HG03097 (cell line): Measurements from ENCODE around the gene RPS6KA5.
A peak's percentile ranks its signal among the peaks of the same experiment; 100 is the strongest.
"Not testable (repeated sequence)": the region's sequence is repeated elsewhere in the genome, so short reads cannot be mapped to it uniquely, and the experiment has no call there.

Experiments
- ATAC-seq: cut with Tn5 transposase; IDR thresholded peaks from one replicate; pipeline ENCODE4 v1.9.1; 2021; ENCODE audit not compliant: unreplicated experiment, low FRiP score

RPS6KA5 gene

GRCh38 chr14:90953643-90954042, 106.8 kb downstream of the RPS6KA5 start:
- not testable (repeated sequence) for ATAC-seq

- no peak for ATAC-seq
Observed at GRCh38 chr14:90943367-90943766, 117.1 kb downstream of the RPS6KA5 start.

GRCh38 chr14:90942511-90942910, 117.9 kb downstream of the RPS6KA5 start:
- no peak for ATAC-seq

GRCh38 chr14:90941706-90942105, 118.7 kb downstream of the RPS6KA5 start:
- ATAC-seq, result no peak

- ATAC-seq, result no peak
Observed at GRCh38 chr14:90940318-90940962, 120.0 kb downstream of the RPS6KA5 start.

- ATAC-seq, result not testable (repeated sequence)
Observed at GRCh38 chr14:90939252-90939795, 121.1 kb downstream of the RPS6KA5 start.

GRCh38 chr14:90938615-90939014, 121.8 kb downstream of the RPS6KA5 start:
- no peak for ATAC-seq

- no peak for ATAC-seq
Observed at GRCh38 chr14:90936757-90937440, 123.5 kb downstream of the RPS6KA5 start.

GRCh38 chr14:90924621-90925340, 135.7 kb downstream of the RPS6KA5 start:
- no peak for ATAC-seq

- no peak for ATAC-seq
Observed at GRCh38 chr14:90922141-90922540, 138.3 kb downstream of the RPS6KA5 start.

GRCh38 chr14:90911121-90911520, 149.3 kb downstream of the RPS6KA5 start:
- ATAC-seq, result no peak

- ATAC-seq, result no peak
Observed at GRCh38 chr14:90907178-90907577, 153.3 kb downstream of the RPS6KA5 start.

GRCh38 chr14:90905531-90905930, 154.9 kb downstream of the RPS6KA5 start:
- ATAC-seq, result peak; percentile 83

GRCh38 chr14:90903101-90903500, 157.3 kb downstream of the RPS6KA5 start:
- no peak for ATAC-seq

- ATAC-seq, result no peak
Observed at GRCh38 chr14:90900476-90901083, 159.9 kb downstream of the RPS6KA5 start.

GRCh38 chr14:90897022-90897421, 163.4 kb downstream of the RPS6KA5 start:
- no peak for ATAC-seq

- no peak for ATAC-seq
Observed at GRCh38 chr14:90894241-90894640, 166.2 kb downstream of the RPS6KA5 start.

GRCh38 chr14:90893510-90893909, 166.9 kb downstream of the RPS6KA5 start:
- no peak for ATAC-seq

- no peak for ATAC-seq
Observed at GRCh38 chr14:90892970-90893369, 167.5 kb downstream of the RPS6KA5 start.

- no peak for ATAC-seq
Observed at GRCh38 chr14:90891326-90891725, 169.1 kb downstream of the RPS6KA5 start.
